GM12891 (cell line): ENCODE results near the gene RPE65.

ENCODE experiments used
- POLR2A ChIP-seq: IDR thresholded peaks from 2 replicates; pipeline ENCODE4 v1.6.1; 2011; ENCODE audit warnings: low read depth, low read length, control low read depth
- POLR2AphosphoS5 ChIP-seq: IDR thresholded peaks from 2 replicates; pipeline ENCODE4 v1.6.1; 2011; ENCODE audit warnings: low read depth, low read length, control low read depth
- TAF1 ChIP-seq: IDR thresholded peaks from 2 replicates; pipeline ENCODE4 v1.6.1; 2011; ENCODE audit warnings: low read depth, low read length, control low read depth

DNA sequence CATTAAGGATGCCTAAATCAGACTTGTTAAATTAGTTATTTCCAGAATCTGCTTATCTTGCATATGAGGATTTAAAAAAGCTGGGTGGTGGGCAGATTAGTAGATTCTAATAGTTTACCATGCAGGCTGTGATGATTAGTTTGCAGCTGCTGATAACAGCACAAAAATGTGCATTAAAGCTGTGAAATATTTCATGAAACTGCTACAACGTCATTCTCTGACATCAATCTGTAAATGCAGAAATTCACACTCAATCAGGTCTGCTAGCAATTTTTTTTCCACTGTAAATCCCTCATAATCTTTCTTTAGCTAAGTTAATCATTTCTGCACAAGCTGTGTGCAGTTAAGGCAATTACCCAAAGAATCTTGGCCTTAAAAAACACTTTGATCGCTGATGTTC lies 9.3 kb upstream of the RPE65 start:
- TF ChIP-seq POLR2AphosphoS5 (no peak), POLR2A (no peak), TAF1 (no peak)
